ENCODE results near the gene MICA. TPM values are rescaled to one million over a fixed set of nuclear protein-coding genes. Genes with fewer than 3 reads are reported as not detected.

The MICA gene
- total and polyA plus RNA-seq, 9 of the 15 experiments (the other 6 are each of a cell fraction or from before 2014, with no cell fraction given) = 11.8 to 24.6 (median 16.7) TPM

DNA sequence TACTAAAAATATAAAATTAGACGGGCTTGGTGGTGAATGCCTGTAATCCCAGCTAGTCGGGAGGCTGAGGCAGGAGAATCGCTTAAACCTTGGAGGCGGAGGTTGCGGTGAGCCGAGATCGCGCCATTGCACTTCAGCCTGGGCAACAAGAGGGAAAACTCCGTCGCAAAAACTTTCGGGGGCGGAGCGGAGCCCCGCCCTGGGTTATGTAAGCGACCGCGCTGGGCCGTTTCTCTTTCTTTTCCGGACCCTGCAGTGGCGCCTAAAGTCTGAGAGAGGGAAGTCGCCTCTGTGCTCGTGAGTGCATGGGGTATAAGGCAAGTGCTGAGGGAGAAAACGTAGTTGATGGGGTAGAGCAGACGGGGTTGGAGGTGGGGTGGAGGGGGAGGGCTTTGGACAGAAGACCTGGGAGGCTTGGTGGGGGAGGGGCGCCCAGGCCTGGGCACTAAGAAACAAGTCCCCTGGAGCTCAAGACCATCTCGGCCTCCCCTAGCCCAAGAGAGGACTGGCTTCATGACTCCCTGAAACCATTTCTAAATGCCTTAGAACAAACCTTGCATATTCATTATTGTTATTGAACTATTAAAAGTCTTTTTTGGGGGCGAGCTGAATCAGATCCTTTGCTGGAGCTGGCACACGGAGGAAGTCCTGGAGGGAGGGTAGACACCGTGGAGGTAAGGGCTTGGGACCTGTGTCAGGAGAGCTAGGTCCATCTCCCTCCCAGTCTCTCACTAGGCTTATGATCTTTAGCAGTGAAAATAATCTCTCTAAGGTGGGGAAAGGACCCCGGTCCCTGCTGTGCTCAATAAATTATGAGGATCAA is 2.7 kb upstream of the MICA start (continued):
- TF ChIP-seq THAP7 (CRISPR knock-in tag; IDR thresholded peaks at IDR 0.05) (no peak), MAZ (CRISPR knock-in tag; conservative IDR thresholded peaks at IDR 0.05 in 1 of 2, IDR thresholded peaks at IDR 0.05 in 1 of 2) (peak; percentile 21 to 72; a peak in 3 of 4 replicates), ZBTB8A (IDR thresholded peaks at IDR 0.05; ENCODE audit: partially characterized antibody) (no peak), ZFP30 (CRISPR knock-in tag; IDR thresholded peaks at IDR 0.05; ENCODE audit: borderline replicate concordance) (no peak), BRD9 (IDR thresholded peaks at IDR 0.05; ENCODE audit: low read depth, partially characterized antibody) (peak; percentile 71), ELF1 (tag; IDR thresholded peaks at IDR 0.05) (no peak), XRCC5 (IDR thresholded peaks at IDR 0.05; ENCODE audit: low read depth, low read length) (no peak), DEAF1 (CRISPR knock-in tag; IDR thresholded peaks at IDR 0.05) (no peak), SRSF9 (IDR thresholded peaks at IDR 0.05; ENCODE audit: borderline replicate concordance, low read depth, low read length) (no peak), ZNF146 (CRISPR knock-in tag; IDR thresholded peaks at IDR 0.05; ENCODE audit: unreplicated experiment) (no peak), TEAD1 (CRISPR knock-in tag; IDR thresholded peaks at IDR 0.05) (no peak; a peak in 1 of 4 replicates)
- TF ChIP-seq, protein P1, sequence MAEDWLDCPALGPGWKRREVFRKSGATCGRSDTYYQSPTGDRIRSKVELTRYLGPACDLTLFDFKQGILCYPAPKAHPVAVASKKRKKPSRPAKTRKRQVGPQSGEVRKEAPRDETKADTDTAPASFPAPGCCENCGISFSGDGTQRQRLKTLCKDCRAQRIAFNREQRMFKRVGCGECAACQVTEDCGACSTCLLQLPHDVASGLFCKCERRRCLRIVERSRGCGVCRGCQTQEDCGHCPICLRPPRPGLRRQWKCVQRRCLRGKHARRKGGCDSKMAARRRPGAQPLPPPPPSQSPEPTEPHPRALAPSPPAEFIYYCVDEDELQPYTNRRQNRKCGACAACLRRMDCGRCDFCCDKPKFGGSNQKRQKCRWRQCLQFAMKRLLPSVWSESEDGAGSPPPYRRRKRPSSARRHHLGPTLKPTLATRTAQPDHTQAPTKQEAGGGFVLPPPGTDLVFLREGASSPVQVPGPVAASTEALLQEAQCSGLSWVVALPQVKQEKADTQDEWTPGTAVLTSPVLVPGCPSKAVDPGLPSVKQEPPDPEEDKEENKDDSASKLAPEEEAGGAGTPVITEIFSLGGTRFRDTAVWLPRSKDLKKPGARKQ (CRISPR knock-in tag; IDR thresholded peaks at IDR 0.05) = no peak
- TF ChIP-seq, protein P2, sequence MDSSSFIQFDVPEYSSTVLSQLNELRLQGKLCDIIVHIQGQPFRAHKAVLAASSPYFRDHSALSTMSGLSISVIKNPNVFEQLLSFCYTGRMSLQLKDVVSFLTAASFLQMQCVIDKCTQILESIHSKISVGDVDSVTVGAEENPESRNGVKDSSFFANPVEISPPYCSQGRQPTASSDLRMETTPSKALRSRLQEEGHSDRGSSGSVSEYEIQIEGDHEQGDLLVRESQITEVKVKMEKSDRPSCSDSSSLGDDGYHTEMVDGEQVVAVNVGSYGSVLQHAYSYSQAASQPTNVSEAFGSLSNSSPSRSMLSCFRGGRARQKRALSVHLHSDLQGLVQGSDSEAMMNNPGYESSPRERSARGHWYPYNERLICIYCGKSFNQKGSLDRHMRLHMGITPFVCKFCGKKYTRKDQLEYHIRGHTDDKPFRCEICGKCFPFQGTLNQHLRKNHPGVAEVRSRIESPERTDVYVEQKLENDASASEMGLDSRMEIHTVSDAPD (CRISPR knock-in tag; IDR thresholded peaks at IDR 0.05) = no peak
- TF ChIP-seq, protein P3, sequence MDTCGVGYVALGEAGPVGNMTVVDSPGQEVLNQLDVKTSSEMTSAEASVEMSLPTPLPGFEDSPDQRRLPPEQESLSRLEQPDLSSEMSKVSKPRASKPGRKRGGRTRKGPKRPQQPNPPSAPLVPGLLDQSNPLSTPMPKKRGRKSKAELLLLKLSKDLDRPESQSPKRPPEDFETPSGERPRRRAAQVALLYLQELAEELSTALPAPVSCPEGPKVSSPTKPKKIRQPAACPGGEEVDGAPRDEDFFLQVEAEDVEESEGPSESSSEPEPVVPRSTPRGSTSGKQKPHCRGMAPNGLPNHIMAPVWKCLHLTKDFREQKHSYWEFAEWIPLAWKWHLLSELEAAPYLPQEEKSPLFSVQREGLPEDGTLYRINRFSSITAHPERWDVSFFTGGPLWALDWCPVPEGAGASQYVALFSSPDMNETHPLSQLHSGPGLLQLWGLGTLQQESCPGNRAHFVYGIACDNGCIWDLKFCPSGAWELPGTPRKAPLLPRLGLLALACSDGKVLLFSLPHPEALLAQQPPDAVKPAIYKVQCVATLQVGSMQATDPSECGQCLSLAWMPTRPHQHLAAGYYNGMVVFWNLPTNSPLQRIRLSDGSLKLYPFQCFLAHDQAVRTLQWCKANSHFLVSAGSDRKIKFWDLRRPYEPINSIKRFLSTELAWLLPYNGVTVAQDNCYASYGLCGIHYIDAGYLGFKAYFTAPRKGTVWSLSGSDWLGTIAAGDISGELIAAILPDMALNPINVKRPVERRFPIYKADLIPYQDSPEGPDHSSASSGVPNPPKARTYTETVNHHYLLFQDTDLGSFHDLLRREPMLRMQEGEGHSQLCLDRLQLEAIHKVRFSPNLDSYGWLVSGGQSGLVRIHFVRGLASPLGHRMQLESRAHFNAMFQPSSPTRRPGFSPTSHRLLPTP (IDR thresholded peaks at IDR 0.05; ENCODE audit: borderline replicate concordance, extremely low read depth, insufficient read length) = no peak
